ENCODE results near the gene CHURC1.

DNA sequence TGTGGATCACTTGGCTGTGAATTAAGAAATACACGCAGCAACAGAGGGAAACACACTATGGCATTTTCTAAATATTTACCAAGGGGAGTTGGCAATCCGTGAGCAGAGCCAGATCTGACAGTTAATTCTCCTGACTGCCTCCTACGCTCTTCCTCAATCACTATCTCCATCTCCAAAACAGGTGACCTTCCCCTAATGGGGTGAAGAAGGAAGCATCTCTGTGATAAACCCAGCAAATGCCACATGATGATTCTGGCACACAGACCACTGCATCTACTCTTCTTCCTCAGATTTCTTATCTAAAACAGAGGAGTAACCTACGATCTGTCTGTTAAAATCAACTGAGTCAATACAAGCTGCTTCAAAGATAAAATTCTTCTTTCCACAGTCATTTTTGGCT is 38.9 kb upstream of the CHURC1 start:
- no peak for TF ChIP-seq POLR2AphosphoS5 (IDR thresholded peaks at IDR 0.05; ENCODE audit: low read depth, low read length)
- no peak for TF ChIP-seq SIN3A (IDR thresholded peaks at IDR 0.05; ENCODE audit: borderline replicate concordance, insufficient read depth, low read length)

Data from PFSK-1 (cell line).